Endometrial microvascular endothelial cells (primary cell): ENCODE results near the gene ARID3B. TPM values are rescaled to one million over a fixed set of nuclear protein-coding genes. Genes with fewer than 3 reads are reported as not detected.
"Not testable (repeated sequence)": the region's sequence is repeated elsewhere in the genome, so short reads cannot be mapped to it uniquely, and the experiment has no call there.

ENCODE experiments used
- in situ Hi-C: cut with HindIII; loops from 2 replicates; pipeline ENCODE4 v1.10.0; 2017; ENCODE audit warnings: low sequenced_read_pairs, low pct_unique_long_range_greater_than_20kb; ENCODE audit errors: inconsistent ontology term
- total RNA-seq: library from RNA; depleted of rRNA; stranded (reverse); fragments of >200 nt; gene quantifications from one replicate; pipeline ENCODE4 v1.2.3, GENCODE V29; 2015; ENCODE audit errors: inconsistent ontology term

The ARID3B gene
- total RNA-seq = 3.6 TPM

DNA sequence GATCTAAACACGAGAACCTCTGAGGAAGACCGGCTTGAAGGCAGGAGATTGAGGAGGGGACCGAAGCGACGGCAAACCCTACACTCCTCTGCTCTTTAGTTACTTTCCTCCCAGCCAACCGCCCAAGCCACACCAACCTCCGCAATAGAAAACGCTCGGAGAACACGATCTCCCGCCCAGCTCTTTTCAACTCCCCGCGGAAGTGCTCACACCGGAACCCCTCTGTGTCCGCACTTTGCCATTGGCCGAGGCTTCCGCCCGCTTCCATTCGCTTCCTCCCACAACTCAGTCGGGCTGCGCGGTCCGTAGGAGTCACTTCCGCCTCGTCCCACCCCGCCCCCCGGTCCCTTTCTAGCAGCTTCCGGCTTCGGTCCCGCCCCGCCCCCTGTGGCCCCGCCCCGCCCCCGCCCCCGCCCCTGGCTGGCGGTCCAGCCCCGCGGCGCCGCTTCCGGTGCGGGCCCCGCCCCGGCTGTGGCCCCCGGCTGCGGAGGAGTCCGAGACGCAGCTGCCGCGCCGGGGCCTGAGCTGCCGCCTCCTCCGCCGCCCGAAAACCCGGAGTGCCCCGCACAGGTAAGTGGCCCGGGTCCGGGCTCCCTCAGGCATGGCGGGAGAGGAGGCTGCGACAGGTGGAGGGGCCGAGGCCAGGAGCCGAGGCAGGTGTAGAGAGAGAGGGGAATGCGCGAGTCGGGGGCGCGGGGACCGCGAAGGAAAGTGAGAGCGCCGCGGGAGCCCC lies at the start of gene ARID3B:
Gene ARID3B, plus strand, starts transcription at position 460 of the 733 bp plus-strand sequence. CDS start 2,717 bp downstream, outside the sequence.
- in situ Hi-C loops = no loop called here

- in situ Hi-C loops = loop anchor here (10.0 kb wide), 1 partner anchor 122 kb away; no protein-coding TSS in a partner anchor
Measured at GRCh38 chr15:74496648-74497047, 44.4 kb upstream of the ARID3B start.

- in situ Hi-C loops = loop anchor here (10.0 kb wide), 1 partner anchor 123 kb away; no protein-coding TSS in a partner anchor
Measured at GRCh38 chr15:74497584-74497983, 43.4 kb upstream of the ARID3B start.

- in situ Hi-C loops = loop anchor here (10.0 kb wide), 1 partner anchor 125 kb away; no protein-coding TSS in a partner anchor
Measured at GRCh38 chr15:74499366-74499765, 41.7 kb upstream of the ARID3B start.

GRCh38 chr15:74500401-74500800 lies 40.6 kb upstream of the ARID3B start:
- in situ Hi-C loops = no loop called here

- in situ Hi-C loops = no loop called here
Measured at GRCh38 chr15:74502301-74502700, 38.7 kb upstream of the ARID3B start.

DNA sequence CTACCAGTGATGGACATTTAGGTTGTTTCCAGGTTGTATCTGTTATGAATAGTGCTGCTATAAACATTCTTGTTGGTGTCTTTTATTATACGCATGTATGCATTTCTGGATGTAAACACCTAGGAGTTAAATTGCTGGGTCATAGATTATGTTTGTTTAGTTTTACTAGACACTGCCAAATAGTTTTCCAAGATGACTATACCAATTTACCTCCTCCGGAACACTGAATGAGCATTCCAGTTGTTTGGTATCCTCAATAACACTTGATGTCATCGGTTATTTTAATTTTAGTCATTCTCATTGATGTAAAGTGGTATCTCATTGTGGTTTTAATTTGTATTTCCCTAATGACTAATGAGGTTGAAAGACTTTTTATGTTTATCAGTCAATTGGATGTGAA lies 36.6 kb upstream of the ARID3B start:
- in situ Hi-C loops = no loop called here

- in situ Hi-C loops = no loop called here
Measured at GRCh38 chr15:74504836-74505235, 36.2 kb upstream of the ARID3B start.

- in situ Hi-C loops = no loop called here
Measured at GRCh38 chr15:74505837-74506514, 35.0 kb upstream of the ARID3B start.

DNA sequence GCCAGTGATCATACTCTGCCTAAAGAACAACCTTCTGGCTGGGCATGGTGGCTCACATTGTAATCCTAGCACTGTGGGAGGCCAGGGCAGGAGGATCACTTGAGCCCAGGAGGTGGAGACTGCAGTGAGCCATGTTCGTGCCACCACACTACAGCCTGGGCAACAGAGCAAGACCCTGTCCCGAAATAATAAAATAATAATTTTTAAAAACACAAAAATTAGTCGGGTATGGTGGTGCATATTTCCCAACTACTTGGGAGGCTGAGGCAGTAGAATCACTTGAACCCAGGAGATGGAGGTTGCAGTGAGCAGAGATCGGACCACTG lies 34.5 kb upstream of the ARID3B start:
- in situ Hi-C loops = no loop called here

GRCh38 chr15:74511583-74511982 lies 29.4 kb upstream of the ARID3B start:
- in situ Hi-C loops = no loop called here

DNA sequence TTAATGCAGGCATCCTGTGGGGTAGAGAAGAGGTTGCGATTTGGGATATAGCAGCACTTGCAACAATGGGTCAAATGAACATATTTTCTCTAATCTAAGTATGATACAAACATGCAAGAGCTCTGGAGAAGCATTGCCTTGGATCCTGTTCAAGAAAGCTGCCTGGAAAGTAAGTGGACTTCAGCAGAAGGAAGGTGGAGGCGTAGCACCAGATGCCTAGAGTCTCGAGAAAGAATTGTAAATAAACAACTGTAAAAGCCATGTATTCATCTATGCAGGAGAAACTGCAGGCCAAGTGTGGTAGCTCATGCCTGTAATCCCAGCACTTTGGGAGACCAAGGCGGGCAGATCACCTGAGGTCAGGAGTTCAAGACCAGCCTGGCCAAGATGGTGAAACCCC lies 27.0 kb upstream of the ARID3B start:
- in situ Hi-C loops = not testable (repeated sequence)

- in situ Hi-C loops = no loop called here
Measured at GRCh38 chr15:74517096-74517495, 23.9 kb upstream of the ARID3B start.

- in situ Hi-C loops = no loop called here
Measured at GRCh38 chr15:74519311-74519710, 21.7 kb upstream of the ARID3B start.

DNA sequence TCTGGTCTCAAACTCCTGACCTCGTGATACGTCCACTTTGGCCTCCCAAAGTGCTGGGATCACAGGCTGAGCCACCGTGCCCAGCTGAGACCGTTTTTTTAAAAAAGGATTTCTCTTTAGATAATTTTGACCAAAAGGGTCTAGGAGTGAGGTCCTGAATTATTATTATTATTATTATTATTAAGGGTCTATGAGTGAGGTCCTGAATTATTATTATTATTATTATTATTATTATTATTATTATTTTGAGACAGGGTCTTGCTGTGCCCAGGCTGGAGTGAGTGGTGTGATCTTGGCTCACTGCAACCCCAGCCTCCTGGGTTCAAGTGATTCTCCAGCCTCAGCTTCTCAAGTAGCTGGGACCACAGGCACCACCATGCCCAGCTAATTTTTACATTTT lies 20.6 kb upstream of the ARID3B start:
- in situ Hi-C loops = no loop called here

DNA sequence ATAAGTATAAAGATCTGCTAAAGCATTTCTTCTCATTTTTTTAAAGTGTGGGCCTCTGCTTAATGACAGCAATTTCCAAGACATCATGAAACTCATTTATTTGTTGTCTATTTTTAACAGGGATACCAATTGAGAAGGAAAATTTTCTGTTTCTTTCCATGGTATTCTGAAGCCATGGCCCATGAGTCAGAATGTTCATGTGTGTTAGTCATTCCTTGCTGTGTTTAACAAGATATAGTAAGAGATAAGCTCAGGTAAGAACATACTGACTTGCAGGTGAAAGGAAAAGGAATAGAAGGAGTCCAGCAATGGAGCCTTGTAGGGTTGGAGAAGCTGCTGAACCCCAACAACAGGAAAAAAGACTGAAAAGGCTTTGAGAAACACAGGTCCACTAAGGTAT lies 17.0 kb upstream of the ARID3B start:
- in situ Hi-C loops = no loop called here

- in situ Hi-C loops = no loop called here
Measured at GRCh38 chr15:74525309-74525708, 15.7 kb upstream of the ARID3B start.

GRCh38 chr15:74525945-74526344 lies 15.1 kb upstream of the ARID3B start:
- in situ Hi-C loops = no loop called here

GRCh38 chr15:74528876-74529275 lies 12.1 kb upstream of the ARID3B start:
- in situ Hi-C loops = no loop called here

GRCh38 chr15:74529921-74530320 lies 11.1 kb upstream of the ARID3B start:
- in situ Hi-C loops = no loop called here
